Cardiac ventricle fibroblast (primary cell): ENCODE data around the gene TMEM59. TPM values are rescaled to one million over a fixed set of nuclear protein-coding genes. Genes with fewer than 3 reads are reported as not detected.

Source experiments
- total RNA-seq: library from RNA; depleted of rRNA; stranded (reverse); fragments of >200 nt; gene quantifications from 2 replicates; pipeline ENCODE4 v1.2.3, GENCODE V29; 2015

The TMEM59 gene, protein sequence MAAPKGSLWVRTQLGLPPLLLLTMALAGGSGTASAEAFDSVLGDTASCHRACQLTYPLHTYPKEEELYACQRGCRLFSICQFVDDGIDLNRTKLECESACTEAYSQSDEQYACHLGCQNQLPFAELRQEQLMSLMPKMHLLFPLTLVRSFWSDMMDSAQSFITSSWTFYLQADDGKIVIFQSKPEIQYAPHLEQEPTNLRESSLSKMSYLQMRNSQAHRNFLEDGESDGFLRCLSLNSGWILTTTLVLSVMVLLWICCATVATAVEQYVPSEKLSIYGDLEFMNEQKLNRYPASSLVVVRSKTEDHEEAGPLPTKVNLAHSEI
- total RNA-seq, result 226 and 300 TPM in 2 replicates

DNA sequence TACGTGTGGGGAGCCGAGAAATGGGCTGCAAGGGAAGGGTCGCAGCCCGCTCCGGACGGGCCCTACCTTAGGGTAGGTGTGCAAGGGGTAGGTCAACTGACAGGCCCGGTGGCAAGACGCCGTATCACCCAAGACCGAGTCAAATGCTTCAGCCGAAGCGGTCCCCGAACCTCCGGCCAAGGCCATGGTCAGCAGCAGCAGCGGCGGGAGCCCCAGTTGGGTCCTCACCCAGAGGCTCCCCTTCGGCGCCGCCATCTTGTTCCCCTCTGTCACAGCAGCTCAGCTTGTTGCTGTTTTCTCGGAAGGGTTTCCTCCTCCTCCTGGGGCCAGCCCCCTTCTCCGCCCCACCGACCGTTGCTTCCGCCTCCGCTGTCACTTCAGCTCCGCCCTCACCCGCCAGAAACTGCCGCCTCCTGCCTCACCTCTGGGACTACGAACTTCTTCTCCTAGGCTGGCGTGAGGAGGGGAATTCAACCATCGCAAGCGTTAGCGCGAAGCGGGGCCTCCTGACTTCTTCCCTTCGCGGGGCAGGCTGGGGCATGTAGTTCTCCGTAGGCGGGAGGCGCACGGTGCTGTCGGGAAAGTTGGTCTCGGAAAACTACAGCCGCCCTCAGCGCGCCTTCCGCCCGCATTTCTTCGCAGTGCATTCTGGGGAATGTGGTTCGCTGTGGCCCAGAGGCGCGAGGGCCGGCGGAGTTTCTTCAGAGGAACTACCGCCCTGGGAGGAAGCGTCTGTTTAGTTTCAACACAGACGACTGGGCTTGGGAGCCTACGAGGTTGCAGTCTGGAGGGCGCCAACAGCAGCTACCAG is at the start of gene TMEM59, which contains the start of gene TCEANC2:
Gene TMEM59, minus strand, starts transcription at position 271 of the 811 bp plus-strand sequence. Its CDS starts 16 bp downstream, at position 255.
Gene TCEANC2, plus strand, starts transcription at position 675 of the 811 bp plus-strand sequence. CDS start 815 bp downstream, outside the sequence.

DNA sequence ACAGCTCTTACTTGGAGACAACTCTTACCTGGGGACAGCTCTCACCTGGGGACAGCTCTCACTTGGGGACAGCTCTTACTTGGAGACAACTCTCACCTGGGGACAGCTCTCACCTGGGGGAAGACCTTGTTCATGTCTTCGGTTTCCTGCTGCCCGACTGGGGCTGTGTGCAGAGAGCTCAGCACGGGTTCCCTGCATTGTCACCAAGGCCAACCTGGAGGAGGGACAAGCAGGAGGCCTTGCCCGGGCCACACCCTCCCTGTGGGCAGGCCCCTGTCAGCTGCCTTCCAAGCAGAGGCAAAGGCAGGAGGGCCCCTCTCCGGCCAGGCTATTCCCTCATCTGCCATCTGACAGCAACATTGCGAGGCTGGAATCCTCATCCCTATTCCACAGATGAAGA is 35.0 kb downstream of the TMEM59 start, which contains the start of gene LDLRAD1:
Gene LDLRAD1, minus strand, starts transcription at position 208 of the 400 bp plus-strand sequence. Its CDS starts 74 bp downstream, at position 134.

Other genes with a start within 250 kb of the TMEM59 start
- 7.3 and 9.0 TPM in 2 replicates for gene NDC1, start 214.9 kb downstream of the TMEM59 start, total RNA-seq
- gene YIPF1, start 163.4 kb downstream of the TMEM59 start, total RNA-seq, result 12.2 and 17.3 TPM in 2 replicates
- not detected in 2 replicates for gene DIO1, start 159.0 kb downstream of the TMEM59 start, total RNA-seq
- 22.0 and 22.8 TPM in 2 replicates for gene IFT25, start 107.5 kb downstream of the TMEM59 start, total RNA-seq
- gene LRRC42, start 106.9 kb downstream of the TMEM59 start, total RNA-seq, result 22.9 and 24.7 TPM in 2 replicates
- gene LDLRAD1, start 35.0 kb downstream of the TMEM59 start, total RNA-seq, result not detected in 2 replicates
- 2.2 and 3.3 TPM in 2 replicates for gene TCEANC2, start 404 bp upstream of the TMEM59 start, total RNA-seq
- not detected in 2 replicates for gene CDCP2, start 99.8 kb upstream of the TMEM59 start, total RNA-seq
- gene CYB5RL, start 146.8 kb upstream of the TMEM59 start, total RNA-seq, result 3.6 and 4.6 TPM in 2 replicates
- 68.3 and 72.1 TPM in 2 replicates for gene MRPL37, start 147.0 kb upstream of the TMEM59 start, total RNA-seq